IPS-18c (cell line): ENCODE data around the gene SMAD7.

Experiments
- H3K4me3 ChIP-seq: 2 replicates; pipeline ENCODE4 v1.7.0; 2013; ENCODE audit warnings: low read depth, mild to moderate bottlenecking, low read length, moderate library complexity; ENCODE audit not compliant: insufficient read depth
- H3K9me3 ChIP-seq: one replicate; pipeline ENCODE4 v1.6.1; 2013; ENCODE audit warnings: mild to moderate bottlenecking, low read length, moderate library complexity; ENCODE audit not compliant: control insufficient read depth, insufficient read depth

SMAD7 gene

DNA sequence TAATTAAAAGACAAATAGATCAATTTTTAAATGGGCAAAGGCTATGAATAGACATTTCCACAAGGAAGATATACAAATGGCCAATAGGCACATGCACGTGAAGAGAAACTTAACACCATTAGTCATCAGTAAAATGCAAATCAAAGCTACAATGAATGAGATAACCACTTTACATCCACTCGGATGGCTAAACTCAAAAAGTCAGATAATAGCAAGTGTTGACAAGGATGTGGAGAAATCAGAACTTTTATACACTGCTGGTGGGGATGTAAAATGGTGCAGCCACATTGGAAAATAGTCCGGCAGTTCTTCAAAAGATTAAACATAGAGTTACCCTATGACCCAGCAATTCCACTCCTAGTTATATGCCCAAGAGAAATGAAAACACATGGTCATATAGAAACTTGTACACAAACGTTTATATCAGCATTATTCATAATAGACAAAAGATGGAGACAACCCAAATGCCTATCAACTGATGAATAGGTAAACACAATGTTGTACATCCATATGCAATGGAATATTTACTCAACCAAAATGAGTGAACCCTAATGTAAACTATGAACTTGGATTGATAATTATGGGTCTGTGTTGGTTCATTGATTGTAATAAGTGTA, 51.1 kb downstream of the SMAD7 start:
- peaks cover 5% of the 10 kb centered on the region for H3K9me3 ChIP-seq

DNA sequence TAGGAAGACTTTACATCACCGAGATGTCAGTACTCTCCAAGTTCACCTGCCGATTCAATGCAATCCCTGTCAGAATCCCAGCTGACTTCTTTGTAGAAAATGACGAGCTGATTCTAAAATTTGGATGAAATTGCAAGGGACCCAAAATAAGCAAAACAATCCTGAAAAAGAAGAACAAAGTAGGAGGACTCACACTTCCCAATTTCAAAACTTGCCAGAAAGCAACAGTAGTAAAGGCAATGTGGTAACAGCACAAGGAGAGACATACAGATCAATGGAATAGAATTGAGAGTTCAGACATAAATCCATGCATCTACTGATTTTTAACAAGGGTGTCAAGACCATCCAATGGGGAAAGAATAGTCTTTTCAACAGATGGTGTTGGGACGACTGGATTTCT, 52.2 kb downstream of the SMAD7 start:
- H3K9me3 ChIP-seq = no peaks in the 10 kb centered on the region
- H3K4me3 ChIP-seq = no peak overlapping the region

More for the DNA sequence above, 51.1 kb downstream of the SMAD7 start:
- no peak overlapping the region for H3K4me3 ChIP-seq

DNA sequence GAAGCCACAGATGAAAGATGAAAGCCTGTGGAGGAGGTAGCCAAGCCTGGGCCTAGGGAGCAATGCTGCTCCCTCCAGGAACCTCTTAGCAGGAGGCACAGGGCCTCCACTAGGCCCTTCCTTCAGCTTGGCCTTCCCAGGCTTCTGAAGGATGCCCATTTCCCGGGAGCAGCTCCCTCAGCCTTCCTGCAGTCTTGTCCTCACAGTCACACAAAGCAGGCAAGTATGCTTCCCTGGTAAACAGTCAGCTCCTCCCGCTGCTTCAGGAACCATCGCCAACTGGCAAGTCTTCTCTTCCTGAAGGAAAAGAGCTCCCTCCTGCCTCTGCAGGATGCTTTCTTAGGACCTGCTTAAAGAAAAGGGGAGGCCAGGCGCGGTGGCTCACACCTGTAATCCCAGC, 53.2 kb downstream of the SMAD7 start:
- H3K4me3 ChIP-seq = no peak overlapping the region
- H3K9me3 ChIP-seq = no peaks in the 10 kb centered on the region

DNA sequence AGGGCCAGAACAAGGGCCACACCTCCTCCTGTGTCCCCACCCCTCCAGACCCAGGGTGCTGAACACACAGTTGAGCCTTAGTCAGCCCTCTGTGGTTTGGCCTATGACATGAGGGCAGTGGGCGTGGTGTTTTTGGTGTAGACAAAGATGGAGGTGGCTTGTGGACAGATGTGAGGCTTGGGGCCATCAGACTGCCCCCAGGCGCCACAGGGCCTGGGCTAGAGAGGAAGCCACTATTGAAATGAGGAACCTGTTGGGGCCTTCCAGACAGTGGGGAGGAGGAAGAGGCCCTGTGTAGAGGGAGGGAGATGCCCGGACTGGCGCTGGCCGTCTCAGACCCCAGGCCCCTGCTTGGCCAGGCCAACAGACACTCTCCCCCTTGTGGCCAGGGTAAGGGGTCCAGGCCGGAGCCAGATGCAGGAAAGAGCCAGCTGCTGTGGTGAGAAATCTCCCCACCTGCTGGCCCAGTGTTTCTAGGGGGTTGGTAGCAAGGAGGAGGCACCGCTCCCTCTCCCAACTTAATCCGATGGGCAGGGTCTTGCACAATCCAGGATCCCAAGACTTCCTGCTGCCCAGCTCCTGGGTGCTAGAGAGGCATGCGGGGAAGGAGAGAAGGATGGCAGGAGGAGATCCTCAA, 53.8 kb downstream of the SMAD7 start:
- Histone ChIP-seq H3K9me3 (no peaks in the 10 kb centered on the region), H3K4me3 (no peak overlapping the region)

DNA sequence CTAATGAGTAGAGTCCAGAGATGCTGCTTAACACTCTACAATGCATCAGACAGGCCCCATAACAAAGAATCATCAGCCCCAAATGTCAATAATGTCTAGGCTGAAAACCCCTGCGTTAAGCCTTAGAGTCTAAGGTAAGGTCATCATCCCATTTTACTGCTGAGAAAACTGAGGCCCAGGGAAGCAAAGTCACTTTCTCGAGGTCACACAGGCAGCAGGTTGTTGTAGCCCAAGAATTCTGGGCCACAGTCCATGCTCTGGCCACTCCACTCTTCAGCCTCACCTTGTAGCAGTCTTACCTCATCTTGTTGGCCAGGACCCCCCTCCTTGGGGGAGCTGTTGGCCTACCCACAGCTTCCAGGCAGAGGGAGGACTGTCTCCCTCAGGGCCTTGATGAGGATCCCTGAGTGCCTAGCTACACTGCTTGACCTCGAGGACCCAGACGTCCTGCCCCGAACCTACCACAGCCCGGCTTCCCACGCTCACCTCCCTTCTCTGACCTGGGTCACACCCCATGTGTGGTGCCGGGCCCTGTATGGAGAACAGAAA, 54.4 kb downstream of the SMAD7 start:
- no peak overlapping the region for H3K4me3 ChIP-seq
- H3K9me3 ChIP-seq = no peaks in the 10 kb centered on the region

DNA sequence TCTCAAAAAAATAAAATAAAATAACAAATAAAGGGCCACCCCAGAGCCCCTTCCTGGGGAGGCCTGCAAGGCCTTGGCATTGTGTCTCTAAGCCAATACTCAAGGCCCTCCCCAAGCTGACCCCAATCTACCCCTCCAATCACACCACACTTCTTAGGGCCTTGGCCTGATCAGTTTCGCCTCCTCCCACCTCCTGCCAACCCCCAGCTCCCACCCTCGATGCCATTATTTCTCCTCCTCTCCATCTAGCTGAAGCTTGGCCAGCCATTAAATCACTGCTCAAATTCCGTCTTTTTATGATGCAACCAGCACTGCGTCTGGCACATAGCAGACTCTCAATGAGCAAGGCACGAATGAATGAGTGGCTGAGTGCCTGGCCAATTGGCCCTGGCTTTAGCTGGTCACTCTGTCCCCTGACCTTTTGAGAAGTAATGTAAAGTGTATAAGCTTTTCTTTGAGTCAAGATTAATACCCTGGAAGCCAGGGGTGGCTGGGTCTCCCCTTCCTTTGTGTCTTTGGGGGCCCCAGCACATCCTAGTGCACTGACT, 55.9 kb downstream of the SMAD7 start:
- no peak overlapping the region for H3K4me3 ChIP-seq
- H3K9me3 ChIP-seq = no peaks in the 10 kb centered on the region

DNA sequence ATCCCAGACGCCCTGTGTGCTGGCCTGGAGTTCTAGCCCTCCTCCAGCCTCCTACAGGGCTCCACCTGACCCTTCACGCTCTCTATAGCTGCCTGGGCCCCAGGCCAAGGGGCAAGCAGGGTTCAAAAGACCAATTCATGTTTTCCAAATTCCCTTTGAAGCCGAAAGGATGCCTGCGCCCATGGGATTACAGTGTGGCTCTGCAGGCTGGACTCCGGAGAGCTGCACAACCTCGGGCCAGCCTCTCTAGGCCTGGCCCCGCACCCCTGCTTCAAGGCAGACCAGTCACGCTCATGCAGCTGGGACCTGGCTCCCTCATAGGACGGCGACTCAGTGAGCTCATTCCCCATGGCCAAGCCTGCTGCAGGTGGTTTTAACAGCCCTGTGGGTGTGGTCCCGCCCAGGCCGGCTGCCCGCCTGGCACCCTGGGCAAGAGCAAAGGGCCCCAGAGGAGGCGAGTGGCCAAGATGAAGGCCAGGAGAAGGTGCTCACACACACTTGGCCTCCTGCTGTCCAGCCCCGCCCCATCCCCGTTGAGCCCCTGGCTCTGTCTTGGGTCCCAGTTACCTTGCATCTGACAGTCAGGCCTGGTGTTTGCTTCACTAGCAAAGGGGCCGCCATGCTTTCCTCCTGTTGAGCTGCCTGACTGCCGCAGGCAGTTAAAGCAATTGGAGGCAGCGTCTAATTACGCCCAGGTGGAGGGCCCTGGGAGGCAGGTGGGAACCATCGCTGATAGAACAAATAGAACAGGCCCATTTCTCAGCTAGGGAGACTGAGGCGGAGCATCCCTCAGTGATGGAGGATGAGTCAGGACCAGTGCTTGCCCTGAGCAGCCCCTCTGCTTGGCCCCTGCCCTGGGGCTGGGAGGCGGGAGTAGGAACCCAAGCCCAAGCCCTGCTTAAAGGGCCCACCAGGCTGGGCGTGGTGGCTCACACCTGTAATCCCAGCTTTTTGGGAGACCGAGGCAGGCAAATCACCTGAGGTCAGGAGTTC, 56.9 kb downstream of the SMAD7 start:
- Histone ChIP-seq H3K9me3 (peaks cover 1% of the 10 kb centered on the region), H3K4me3 (no peak overlapping the region)

DNA sequence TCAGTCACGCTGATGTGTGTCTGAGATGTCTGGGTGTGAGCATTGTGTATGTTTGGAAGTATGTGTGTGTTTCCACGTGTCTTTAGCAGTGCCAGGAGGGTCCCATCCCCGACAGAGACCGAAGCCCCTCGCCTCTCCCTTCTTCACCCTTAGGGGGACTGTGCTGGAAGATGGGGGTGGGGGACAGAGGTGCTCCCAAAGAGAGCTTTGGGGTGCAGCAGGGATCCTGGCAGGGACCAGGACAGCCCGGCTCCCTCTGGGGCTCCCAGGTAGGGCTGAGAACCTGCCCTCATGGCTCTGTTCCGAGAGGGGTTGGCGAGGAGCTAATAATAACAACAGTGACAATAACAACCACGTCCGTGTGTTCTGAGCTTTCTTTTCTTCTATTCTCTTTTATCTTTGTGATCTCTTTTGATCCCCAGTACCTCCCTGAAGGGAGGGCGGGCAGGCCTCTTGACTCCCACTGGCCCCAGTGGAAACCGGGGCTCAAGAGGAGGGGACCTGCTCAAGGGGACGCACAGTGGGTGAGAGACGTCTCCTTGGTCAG, 57.6 kb downstream of the SMAD7 start:
- Histone ChIP-seq H3K9me3 (peaks cover 3% of the 10 kb centered on the region), H3K4me3 (no peak overlapping the region)

DNA sequence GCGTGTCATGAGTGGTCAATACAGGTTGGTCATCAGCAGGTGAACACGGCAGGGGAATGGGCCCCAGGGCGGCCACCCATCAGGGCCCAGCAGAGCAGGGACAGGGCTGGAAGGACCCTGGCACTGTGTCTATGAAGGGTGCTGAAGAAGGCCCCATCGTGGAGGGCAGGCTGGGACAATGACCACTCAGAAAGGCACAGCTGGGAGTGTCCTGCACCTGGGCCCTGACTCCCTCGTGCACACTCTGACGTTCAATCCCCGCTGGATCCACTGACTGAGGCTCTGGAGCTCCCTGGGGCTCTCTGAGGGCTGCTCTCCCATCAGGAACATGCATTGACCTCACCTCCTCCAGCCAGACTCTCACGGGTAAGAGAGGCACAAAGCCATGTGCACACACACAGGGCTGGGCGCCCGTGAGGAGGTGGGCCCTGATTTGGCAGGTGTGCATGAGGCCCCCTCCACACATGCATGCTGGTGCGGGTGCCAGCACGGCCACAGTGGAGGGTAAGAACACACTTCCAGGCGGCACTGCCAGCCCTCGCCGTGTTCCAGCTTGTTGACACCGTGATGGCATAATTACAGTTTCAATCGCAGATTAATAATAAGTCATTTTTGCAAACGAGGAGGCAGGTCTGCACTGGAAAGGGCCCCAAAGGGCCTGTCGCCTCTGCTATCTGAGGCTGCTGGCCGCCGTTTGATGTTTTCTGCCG, 58.5 kb downstream of the SMAD7 start:
- Histone ChIP-seq H3K9me3 (peaks cover 3% of the 10 kb centered on the region), H3K4me3 (no peak overlapping the region)

DNA sequence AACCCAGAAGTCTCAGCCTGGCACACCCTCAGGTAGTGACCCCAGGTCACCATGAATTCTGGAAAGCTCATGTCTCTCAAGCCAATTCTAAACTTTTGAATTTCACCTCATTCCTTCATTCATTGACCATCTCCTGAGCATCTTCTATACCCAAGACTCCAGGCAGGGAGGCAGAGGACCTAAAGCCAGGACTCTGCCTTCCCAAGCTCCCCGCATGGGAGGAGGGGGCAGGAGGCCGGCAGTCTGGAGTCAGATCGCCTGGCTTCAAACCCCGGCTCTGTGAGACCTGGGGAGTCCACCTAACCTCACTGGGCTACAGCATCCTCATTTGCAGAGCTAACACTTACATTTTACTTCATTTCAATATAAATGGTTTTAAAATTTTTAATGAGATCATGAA, 59.0 kb downstream of the SMAD7 start:
- Histone ChIP-seq H3K4me3 (no peak overlapping the region), H3K9me3 (peaks cover 3% of the 10 kb centered on the region)

DNA sequence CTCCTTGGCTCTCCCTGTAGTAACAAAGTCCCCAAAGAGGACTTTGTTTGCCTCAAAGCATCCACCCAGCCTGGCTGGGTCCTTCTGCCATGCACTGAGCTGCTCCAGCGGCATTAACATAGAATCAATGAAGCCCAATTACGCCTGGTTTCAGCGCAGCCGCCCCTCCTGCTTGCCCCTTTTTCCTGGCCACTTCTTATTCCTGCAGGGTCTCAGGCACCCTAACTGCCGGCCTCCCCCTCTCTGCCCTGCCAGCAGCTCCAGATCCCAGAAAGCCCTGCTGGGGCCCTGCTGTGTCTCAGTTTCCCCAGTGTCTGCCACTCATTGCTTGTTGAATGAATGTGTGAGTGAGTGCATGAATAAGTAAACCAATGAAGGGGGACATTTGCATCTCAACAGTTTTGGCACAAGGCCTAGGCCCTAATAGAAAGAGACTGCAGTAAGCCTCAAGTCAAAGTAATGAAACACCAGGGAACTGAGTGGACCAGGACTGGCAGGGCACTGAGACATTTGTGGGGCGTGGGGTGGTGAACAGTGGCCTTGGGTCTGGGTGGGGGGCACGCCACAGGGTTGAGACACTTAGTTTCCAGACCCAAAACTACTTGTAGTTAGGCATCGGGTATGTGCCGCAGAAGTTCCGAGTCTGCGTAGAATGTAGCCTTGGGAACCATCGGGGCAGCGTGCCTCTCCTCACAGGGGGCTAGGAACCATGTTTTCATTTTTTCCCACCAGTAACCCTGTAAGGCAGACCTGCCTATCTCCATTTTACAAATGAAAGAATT, 60.6 kb downstream of the SMAD7 start:
- no peak overlapping the region for H3K4me3 ChIP-seq
- peaks cover 3% of the 10 kb centered on the region for H3K9me3 ChIP-seq

DNA sequence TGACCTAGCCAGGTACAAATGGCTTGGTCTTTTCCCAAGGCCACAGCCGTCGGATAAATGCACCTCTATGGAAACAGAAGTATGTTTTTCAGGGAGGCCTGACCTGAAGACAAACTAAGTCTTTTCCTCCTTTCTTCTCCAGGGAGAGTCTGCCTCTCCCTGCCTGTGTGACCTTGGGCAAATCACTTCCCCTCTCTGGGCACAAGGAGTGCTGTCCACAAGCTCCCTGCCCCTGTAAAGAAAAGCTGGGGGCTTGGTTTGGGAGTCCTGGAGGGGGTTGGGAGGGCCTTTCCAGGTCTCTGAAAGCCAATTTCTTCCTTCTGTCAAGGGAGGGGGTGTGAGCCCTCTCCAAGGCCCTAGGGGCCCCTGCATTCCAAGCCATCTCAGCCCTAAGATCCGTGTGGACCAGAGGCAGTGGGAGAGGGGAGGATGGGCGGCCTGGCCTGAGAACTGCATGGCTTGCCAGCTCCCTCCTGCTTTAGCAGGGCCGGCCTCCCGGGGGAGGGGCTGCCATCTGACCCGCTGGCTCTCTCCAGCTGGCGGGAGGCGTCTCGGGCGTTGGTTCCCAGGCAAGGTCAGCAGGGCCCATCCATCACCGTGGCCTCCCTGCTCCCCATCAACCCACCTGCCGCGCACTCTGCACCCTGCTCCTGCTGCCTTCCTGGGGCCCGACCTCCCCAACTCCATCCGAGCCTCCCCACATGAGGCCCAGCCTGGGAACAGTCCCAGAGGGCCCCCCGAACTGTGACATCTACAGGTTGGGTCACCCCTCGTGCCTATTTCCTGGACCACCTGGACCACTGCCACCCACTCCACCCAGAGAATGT, 61.4 kb downstream of the SMAD7 start:
- H3K4me3 ChIP-seq = no peak overlapping the region
- H3K9me3 ChIP-seq = peaks cover 3% of the 10 kb centered on the region

DNA sequence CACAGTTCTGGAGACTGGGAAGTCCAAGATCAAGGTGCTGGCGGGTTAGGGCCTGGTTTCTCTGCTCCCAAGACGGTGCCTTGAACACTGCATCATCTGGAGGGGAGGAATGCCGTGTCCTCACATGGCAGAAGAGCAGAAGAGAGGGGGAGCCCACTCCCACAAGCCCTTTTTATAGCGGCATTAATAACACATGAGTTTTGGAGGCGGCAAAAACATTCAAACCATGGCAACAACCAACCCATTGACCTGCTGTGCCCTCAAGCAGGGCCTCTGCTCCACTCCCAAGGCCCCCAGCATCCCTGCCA, 62.0 kb downstream of the SMAD7 start:
- no peak overlapping the region for H3K4me3 ChIP-seq
- peaks cover 3% of the 10 kb centered on the region for H3K9me3 ChIP-seq

DNA sequence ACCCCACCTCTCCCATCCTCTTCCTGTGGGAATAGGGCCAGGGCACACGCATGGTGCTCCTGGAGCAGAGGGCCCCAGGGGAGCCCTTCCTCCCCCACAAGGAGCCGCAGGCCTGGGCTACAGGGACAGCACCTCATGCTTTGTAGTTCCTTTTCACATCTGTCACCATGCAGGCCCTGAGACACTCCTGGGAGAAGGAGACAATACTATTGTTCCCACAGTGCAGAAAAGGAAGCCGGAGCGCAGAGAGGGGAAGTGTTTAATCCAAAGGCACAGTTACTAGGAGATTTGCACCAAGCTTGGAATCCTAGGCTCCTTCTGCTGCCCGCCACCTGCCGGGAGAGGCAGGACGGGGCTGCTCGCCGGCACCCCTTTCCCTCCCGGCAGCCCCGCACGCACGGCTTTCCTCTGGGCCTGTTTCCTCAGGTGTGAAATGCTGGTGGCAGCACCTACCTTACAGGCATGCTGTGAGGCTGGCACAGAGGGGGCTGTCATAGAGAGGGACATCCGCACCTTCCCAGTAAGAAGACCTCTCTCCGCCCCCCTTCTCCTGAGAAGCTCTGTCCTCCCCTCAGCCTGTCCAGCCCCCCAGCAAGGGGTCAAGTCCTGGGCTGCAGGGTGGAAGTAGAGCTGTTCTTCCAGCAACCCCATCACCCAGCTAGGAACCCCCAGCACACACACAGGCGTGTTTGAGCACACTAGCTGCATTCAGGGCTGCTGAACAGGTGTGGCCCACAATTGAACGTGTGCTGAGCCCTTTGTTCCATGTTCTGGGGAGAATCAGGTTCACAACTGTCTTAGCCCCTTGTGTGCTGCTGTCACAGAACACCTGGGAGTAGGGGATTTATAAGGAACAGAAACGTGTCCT, 62.6 kb downstream of the SMAD7 start:
- Histone ChIP-seq H3K9me3 (peaks cover 3% of the 10 kb centered on the region), H3K4me3 (no peak overlapping the region)
